ENCODE measurements around the gene UROC1. TPM values are rescaled to one million over a fixed set of nuclear protein-coding genes. Genes with fewer than 3 reads are reported as not detected.

The UROC1 gene
- not detected for total RNA-seq

DNA sequence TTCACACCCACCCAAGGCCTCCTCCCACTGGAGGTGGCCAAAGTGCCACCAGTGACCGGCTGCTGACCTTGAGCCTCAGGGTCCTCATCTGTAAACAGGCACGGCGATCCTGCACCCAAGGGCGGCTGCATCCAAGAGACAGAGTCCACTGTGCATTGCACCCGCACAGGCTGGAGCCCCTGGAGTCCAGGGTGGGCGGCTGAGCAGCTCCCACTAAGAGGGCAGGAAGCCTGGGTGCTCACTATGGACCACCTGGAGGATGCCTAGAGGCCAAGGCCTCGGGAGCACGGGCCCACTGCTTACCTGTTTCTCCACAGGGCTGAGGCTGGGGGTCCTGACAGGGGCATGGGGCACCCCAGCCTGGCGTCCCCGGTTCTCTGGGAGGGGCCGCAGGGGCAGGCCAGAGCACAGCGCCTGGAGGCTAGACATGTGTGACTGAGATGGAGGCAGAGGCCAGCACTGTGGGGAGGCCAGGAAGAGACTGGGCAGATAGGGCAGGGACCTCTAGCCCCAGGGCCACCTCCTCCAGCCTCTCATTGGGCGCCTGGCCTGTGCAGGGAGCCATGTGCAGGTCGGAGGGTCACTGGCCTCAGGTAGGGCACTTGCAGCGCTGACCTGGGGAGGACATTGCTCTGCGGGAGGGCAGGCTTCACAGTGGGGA is at the start of gene UROC1:
UROC1 (minus strand) TSS at position 483 of the 661 bp plus-strand sequence; CDS start at position 429, 54 bp downstream.
- DNase-seq (ENCODE audit: low spot score in 2 of 2) (no peak), ATAC-seq (no peak)
- no peaks in the 10 kb centered on the region for H3K9me3 Mint-ChIP-seq
- H3K27ac Mint-ChIP-seq = no peak within 1 kb of the TSS
- no peaks in the 10 kb centered on the region for H3K36me3 Mint-ChIP-seq

DNA sequence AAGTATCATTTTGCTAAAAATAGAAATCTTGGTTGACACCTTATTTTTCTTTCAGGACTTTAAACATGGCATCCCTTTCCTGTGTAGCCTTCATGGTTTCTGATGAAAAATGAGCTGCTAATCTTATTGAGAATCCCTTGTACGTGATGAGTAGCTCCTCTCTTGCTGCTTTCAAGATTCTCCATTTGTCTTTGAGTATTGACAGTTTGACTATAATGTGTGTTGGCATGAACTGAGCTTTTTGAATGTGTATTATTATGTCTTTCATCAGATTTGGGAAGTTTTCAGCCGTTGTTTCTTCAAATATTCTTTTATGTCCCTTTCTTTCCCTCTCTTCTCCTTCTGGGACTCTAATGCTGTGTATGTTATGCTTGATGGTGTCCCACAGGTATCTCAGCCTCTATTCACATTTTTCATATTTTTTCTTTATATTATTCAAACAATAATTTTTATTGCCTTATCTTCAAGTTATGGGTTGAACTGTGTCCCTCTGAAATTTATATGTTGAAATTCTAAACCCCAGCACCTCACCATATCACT is 45.2 kb upstream of the UROC1 start:
- Mint-ChIP-seq H3K27ac (no peak overlapping the region), H3K36me3 (no peaks in the 10 kb centered on the region), H3K9me3 (peaks cover 3 to 8% of the 10 kb centered on the region in 2 donors)
- DNase-seq (ENCODE audit: low spot score in 2 of 2) (no peak), ATAC-seq (no peak)

DNA sequence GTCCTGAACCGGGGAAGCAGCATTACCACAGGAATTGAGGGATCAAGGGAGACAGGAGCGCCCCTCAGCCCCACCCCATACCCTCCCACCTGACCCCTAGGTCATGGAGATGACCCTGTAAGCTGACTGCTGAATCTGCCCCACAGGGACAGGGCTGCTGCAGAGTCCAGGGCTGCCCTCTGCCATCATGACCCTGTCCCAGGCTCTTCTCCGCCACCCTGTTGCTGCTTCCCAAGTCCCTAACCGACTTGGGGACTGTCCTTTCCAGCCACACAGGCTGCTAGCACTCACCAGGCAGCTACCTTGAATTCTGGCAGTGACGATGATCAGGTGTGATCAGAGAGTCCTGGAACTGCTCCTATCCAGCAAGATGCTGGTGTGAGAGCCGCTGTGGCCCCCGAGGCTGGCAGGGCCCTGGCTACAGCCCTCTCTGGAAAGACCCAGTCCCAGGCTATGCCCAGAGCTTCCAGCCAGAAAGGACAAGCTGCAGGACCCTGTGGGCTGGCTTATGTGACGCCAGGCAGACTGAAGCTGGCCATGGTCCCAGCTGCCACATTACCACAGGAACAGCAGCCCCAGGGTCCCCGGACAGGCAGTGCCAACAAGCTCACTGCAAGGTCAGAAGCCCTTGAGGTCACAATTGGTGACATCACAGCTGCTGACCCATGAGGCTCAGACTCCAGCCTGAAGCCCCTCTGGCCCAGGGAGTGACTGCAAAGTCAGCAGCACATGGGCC is 40.9 kb upstream of the UROC1 start, which contains the start of gene C3orf22:
C3orf22 (minus strand) TSS at position 597 of the 736 bp plus-strand sequence. CDS start 5,542 bp downstream, outside the sequence.
- no peak within 1 kb of the TSS for H3K27ac Mint-ChIP-seq
- ATAC-seq (no peak), DNase-seq (ENCODE audit: low spot score in 2 of 2) (peak in 1 of 2 donors; percentile 48)
- no peaks in the 10 kb centered on the region for H3K36me3 Mint-ChIP-seq
- H3K9me3 Mint-ChIP-seq = peaks cover 3 to 8% of the 10 kb centered on the region in 2 donors

- no peak for ATAC-seq
- H3K36me3 Mint-ChIP-seq = no peaks in the 10 kb centered on the region
- H3K27ac Mint-ChIP-seq = no peak overlapping the region
- peak in 1 of 2 donors; percentile 35 for DNase-seq (ENCODE audit: low spot score in 2 of 2)
- peaks cover 2 to 8% of the 10 kb centered on the region in 2 donors for H3K9me3 Mint-ChIP-seq
These were observed 40.2 kb upstream of the UROC1 start for GRCh38 chr3:126557761-126558160.

DNA sequence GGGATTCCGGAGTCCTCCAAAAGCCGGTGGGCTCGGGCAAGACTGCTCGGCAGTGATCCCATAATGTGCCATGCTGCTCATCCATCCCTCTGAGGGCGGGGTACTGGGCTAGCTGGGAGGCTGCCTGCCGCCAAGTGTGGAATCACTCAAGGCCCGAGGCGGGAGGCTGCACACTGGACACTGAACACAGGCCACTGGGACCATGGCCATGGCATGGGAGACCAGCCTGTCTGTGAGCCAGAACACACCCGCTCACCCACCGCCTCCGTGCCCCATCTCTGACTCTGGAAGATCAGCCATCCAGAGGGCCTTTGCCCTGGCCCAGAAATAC is 39.8 kb upstream of the UROC1 start:
- DNase-seq (ENCODE audit: low spot score in 2 of 2) (peak in 1 of 2 donors; percentile 38), ATAC-seq (no peak)
- Mint-ChIP-seq H3K36me3 (no peaks in the 10 kb centered on the region), H3K9me3 (peaks cover 0 to 8% of the 10 kb centered on the region in 2 donors), H3K27ac (no peak overlapping the region)

DNA sequence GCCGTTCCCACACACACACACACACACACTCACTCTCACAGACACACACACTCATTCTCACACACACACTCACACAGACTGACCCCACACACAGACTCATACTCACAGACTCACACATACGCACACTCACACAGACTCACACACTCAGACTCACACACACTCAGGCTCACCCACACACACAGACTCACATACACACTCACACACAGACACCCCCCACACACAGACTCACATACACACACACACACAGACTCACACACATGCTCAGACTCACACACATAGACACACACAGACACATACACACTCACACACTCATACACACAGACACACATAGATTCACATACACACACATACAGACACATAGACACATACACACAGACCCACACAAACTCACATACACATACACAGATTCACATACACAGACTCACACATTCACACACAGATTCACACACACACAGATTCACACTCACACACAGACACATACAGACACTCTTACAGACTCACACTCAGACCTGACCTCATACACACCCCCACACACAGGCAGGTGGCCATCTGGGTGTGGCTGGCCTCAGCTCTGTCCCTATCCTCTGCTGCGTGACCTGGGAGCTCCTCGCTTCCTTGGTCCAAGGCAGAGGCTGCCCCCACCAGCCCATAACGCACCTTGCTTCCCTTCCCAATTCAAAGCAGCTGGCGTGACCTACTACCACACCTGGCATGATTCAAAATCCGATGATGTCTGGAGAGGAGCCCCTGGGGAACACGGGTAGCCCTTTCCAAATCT is 39.3 kb upstream of the UROC1 start:
- Mint-ChIP-seq H3K36me3 (no peaks in the 10 kb centered on the region), H3K27ac (no peak overlapping the region), H3K9me3 (peaks cover 0 to 4% of the 10 kb centered on the region in 2 donors)
- DNase-seq (ENCODE audit: low spot score in 2 of 2) = no peak
- ATAC-seq = no peak

GRCh38 chr3:126555795-126556636 is 38.4 kb upstream of the UROC1 start:
- DNase-seq (ENCODE audit: low spot score in 2 of 2) (peak in 1 of 2 donors; percentile 35), ATAC-seq (no peak)
- H3K27ac Mint-ChIP-seq = no peak overlapping the region
- no peaks in the 10 kb centered on the region for H3K36me3 Mint-ChIP-seq
- H3K9me3 Mint-ChIP-seq = no peaks in the 10 kb centered on the region

DNA sequence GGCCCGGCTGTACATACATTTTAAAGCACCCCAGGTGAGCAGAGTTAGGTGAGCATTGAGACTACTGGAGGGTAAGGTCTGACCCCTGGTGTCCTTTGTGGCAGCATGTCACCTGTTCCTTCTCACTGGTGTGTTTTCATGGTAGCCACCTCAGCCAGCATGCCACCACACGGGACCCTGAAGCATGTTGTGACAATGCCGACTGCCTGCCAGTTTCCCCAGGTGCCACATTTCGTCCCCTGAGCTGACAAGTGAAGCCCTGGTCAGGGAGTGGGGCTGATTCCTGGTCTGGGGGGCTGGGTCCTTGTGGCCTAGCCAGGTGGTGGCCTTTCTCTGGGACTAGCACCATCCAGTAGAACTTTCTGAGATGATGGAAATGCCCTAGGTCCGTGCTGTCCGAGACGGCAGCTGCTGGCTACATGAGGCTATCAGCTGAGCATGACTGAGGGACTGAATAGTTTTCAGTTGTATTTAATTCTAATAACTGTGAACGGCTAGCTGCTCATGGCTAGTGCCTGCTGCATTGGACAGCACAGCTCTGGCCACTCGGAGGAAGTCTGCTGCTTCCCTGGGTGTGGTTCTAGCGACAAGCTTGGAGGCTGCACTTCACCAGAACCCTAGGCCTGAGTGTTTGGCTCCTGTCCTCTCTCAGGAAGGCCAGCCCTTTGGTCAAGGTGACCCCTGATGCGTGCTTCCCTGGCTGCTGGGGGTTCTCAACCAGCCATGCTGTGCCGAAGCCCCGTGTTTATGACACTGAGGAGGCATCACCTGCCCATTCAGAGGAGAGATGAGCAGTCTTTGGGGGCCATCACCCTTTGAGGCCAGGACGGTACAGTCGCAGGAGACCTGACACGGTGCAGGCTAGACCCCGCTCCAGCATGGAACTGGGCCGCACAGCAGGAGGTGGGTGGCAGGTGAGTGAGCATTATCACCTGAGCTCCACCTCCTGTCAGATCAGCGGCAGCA is 37.3 kb upstream of the UROC1 start:
- H3K36me3 Mint-ChIP-seq = no peaks in the 10 kb centered on the region
- H3K9me3 Mint-ChIP-seq = no peaks in the 10 kb centered on the region
- peak in 1 of 2 donors; percentile 25 for DNase-seq (ENCODE audit: low spot score in 2 of 2)

DNA sequence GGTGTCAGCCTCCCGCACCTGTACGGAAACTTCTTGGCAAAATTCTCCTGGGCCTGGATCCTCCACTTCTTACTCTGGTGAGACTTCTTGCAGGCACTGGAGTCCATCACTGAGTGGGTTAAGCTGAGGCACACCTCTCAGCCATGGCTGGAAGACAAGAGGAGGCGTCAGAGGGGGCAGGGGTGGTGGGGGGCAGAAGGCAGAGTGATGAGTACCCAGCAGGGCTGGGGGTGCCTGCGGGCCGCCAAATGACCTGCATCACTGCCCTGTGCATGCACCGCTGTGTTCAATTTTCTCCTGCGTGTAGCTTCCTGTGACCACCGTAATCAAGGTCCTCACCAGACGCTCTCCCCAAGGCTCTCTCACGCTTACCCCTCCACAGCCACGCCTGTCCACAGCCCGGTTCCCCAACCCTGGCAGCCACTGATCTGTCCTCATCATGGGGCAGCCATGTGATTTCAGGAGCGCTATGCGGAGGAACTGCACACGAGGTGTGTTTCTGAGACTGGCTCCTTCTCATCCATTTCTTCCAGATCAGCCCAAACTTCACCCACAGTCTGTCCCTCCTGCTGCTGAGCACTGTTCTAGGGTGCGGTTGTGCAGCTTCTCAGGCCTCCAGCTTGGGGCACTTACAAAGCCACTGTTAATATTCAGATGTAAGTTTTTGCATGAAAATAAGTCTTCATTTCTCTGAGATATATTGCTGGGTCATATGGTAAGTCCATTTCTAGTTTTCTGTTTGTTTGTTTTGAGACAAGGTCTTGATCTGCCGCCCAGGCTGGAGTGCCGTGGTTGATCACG is 35.9 kb upstream of the UROC1 start:
- H3K27ac Mint-ChIP-seq = peak overlapping the region in 1 of 2 donors; percentile 26
- ATAC-seq (no peak), DNase-seq (ENCODE audit: low spot score in 2 of 2) (peak in 1 of 2 donors; percentile 50)
- no peaks in the 10 kb centered on the region for H3K36me3 Mint-ChIP-seq
- no peaks in the 10 kb centered on the region for H3K9me3 Mint-ChIP-seq

More for the DNA sequence above, 37.3 kb upstream of the UROC1 start:
- ATAC-seq = no peak
- no peak overlapping the region for H3K27ac Mint-ChIP-seq

DNA sequence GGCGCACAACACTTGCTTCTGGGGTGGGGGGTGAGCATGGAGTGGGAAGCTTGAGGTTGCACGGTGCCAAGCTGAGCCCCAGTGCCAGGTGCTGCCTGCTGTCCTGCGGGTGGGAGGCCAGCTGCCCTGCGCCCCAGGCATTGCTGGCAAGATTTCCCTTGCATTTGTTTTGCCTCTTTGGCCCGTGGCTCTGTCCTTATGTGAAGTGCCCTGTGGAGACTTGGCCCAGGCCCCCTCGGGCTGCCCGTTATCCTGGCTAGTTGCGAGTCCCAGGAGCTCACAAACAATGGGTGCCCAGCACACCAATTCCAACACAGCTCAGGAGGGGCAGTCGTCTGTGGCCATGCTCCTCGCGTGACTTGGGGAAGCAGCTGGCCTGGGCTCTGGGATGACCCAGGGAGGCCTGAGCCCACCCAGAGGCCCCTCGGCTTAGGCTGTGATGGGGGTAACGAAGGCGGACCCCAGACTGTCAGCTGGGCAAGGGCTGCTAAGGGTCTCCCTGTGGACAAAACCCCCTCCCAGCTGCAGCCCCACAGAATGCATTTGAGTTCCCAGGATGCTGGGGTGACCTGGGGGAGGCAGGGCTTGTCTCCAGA is 35.2 kb upstream of the UROC1 start:
- H3K27ac Mint-ChIP-seq = no peak overlapping the region
- ATAC-seq (no peak), DNase-seq (ENCODE audit: low spot score in 2 of 2) (peak in 1 of 2 donors; percentile 52)
- no peaks in the 10 kb centered on the region for H3K9me3 Mint-ChIP-seq
- H3K36me3 Mint-ChIP-seq = no peaks in the 10 kb centered on the region

- Mint-ChIP-seq H3K27ac (no peak overlapping the region), H3K9me3 (no peaks in the 10 kb centered on the region), H3K36me3 (no peaks in the 10 kb centered on the region)
- ATAC-seq (no peak), DNase-seq (ENCODE audit: low spot score in 2 of 2) (peak in 1 of 2 donors; percentile 41)
These were observed 34.5 kb upstream of the UROC1 start for GRCh38 chr3:126551839-126552687.

DNA sequence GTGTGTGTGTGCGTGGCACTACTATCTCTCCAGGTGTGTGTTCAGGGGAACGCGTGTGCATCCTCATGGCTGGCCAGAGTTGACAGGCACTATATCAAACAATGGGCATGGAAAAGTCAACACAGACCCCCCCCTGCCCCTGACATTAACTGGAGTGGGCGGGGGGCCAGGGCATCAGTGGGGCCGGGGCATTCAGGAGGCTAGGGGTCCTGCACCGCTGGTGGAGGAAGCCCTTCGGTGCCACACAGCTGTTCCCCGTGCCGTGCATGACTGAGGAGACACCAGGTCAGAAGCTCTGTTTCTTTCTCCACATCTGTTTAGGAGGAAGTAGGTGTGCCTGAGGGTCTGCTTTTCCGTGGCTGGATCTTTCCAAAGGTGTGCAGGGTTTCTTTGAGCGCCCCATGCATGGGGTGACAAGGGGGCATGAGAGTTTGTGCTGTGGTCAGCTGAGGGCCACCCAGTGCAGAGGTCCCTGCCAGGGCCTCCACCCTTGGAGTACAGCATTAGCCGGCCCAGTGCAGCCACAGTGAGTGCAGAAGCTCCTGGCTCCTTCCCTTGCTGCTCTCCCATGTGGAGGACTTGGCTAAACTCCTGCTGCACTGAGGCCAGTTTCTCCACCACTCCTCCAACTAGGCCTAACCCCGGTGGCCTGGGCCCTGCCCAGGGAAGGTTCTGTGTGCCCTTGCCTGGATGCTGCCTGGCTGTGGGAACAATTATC is 33.7 kb upstream of the UROC1 start:
- ATAC-seq (no peak), DNase-seq (ENCODE audit: low spot score in 2 of 2) (peak in 1 of 2 donors; percentile 16)
- Mint-ChIP-seq H3K36me3 (no peaks in the 10 kb centered on the region), H3K9me3 (no peaks in the 10 kb centered on the region), H3K27ac (no peak overlapping the region)
